GM19397 (cell line): ENCODE measurements around the gene GDNF.
"Not testable (repeated sequence)": the region's sequence is repeated elsewhere in the genome, so short reads cannot be mapped to it uniquely, and the experiment has no call there.

Experiments used
- ATAC-seq: cut with Tn5 transposase; IDR thresholded peaks from one replicate; pipeline ENCODE4 v1.9.1; 2021; ENCODE audit warnings: mild to moderate bottlenecking, moderate library complexity; ENCODE audit not compliant: unreplicated experiment

The GDNF gene

DNA sequence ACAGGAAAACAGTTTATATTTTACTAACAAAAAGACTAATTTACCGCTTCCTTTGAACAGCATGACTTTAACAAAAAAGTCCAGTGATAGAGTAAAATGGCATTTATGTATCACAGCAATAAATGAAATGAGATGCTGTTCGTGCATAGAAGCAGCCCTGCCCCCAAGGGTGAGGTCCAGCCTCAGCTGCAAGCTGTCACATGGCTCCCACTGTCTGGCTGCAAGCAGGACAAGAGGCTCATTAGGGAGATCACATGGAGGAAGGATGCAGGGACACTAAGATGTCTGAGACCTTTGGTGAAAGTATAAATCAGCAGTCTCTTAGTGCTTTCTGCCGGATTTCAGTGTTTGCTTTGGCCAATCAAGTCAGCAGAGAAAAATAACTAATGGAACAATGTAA, 23.0 kb downstream of the GDNF start:
- no peak for ATAC-seq

DNA sequence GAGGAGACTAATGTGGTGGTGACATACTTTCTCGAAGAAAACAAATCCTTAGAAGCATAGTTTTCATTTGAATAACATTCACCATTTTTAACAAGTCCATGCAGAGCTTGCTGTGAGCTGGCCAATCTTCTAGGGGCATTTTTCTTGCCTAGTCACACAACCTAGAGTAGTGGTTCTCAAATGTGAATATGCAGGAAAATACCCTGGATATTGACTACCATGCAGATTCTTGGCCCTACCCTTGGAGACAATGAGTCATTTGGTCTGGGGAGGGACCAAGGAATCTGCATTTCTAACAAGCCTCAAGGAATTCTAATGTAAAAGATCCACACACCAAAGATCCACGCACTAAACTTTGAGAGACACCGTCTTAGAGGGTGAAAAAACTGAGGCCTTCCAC, 23.5 kb downstream of the GDNF start:
- ATAC-seq = no peak

DNA sequence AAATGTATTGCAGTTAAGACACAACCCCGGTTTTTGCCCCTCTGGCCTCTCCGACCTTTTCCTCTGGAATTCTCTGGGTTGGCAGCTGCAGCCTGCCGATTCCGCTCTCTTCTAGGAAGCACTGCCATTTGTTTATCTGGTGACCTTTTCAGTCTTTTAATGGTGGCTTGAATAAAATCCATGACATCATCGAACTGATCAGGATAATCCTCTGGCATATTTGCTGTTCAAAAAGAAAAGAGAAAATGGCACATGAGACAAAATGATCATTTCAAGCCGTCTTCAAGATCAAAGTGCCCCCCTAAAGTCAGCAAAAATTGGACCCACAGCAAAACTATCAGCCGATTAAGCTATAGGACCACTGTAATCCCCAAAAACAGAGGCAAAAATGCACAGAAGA, 23.9 kb downstream of the GDNF start:
- no peak for ATAC-seq

DNA sequence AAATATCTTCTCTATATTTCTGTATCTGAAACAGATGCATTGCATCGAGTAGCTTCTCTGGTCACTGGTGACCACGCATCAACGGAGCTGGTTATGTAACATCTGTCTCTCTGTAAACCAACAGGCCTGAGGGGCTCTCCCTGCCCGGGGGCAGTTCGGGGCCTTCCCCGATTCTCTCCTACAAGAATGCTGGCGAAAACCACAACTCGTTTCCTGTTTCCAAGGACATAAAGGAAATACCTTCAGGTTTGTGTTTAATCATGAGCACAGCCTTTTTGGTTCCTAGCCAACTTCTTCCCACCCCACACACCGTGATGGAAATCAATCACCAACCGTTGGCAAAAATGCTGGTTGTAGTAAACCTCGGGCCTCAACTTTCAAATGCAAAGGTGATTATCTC, 25.1 kb downstream of the GDNF start:
- ATAC-seq = no peak

DNA sequence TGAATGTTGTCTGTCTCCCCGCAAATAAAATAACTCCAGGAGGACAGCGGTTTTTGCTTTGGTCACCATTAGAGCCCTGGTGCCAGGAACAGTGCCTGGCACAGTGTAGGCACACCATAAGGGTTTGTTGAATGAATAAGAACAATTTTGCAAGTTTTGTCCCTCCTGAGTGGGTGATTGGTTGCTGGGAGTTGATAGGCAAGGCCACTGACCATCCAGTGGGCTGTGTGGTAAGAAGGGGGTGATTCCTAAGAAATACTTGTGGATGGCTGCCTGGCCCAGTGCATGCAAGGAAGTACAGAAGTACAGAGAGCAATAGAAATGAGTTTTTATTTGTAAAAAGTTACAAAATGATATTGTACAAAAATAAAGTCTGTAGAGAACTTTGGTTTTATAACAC, 27.5 kb downstream of the GDNF start:
- no peak for ATAC-seq

DNA sequence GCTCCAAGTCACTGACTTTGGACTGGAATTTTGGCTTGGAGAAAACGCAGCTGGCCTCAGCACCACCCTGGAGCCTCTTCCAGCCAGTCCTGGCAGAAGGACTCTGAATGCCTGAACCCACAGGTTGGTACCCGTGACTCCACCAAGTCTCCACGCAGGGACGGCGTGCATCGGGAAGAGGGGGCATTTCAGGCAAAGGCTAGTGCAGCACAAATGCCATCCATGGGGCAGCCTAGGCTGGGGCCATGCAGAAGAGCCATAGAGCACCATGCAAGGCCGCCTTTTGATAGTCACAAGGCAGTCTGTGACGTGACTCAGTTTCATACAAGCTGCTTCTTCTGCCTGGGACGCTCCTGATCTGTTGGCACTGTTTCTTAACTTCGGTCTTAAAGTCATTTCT, 28.0 kb downstream of the GDNF start:
- no peak for ATAC-seq

DNA sequence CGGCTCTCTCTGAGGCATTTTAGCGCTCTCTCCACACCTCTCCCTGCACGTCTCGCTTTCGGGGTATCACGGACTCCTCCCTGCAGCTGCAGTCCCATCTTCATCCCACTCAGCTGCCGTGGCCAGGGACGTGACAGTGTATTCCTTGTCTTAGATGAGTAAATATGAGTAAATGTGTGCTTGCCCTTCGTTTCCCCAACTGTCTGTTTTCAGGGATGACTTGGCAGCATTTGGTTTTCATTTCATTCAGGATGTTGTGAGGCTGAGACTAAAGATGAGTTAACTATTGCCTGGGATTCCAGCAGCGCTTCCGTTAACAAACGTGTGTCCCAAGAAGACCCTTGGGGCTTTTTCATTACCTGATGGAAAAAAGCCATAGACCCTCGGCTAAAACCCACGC, 29.5 kb downstream of the GDNF start:
- no peak for ATAC-seq

DNA sequence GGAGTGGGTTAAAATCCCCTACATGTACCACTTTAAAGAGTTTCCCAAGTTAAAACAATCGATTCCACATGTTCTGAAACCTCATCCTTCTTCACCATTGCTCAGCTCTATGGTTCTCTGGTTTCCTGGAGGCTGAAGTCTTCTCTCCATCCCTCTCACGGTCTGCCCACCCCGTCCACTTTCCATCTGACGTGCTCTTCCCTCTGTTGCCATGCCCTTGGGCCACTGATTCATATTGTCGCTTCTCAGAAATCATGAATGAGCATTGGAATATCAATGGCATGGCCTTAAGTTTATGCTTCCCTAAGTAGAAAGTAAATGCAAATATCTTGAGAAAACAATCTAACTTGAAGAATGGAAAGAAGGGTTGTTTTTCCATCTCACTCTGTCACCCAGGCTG, 30.9 kb downstream of the GDNF start:
- no peak for ATAC-seq

DNA sequence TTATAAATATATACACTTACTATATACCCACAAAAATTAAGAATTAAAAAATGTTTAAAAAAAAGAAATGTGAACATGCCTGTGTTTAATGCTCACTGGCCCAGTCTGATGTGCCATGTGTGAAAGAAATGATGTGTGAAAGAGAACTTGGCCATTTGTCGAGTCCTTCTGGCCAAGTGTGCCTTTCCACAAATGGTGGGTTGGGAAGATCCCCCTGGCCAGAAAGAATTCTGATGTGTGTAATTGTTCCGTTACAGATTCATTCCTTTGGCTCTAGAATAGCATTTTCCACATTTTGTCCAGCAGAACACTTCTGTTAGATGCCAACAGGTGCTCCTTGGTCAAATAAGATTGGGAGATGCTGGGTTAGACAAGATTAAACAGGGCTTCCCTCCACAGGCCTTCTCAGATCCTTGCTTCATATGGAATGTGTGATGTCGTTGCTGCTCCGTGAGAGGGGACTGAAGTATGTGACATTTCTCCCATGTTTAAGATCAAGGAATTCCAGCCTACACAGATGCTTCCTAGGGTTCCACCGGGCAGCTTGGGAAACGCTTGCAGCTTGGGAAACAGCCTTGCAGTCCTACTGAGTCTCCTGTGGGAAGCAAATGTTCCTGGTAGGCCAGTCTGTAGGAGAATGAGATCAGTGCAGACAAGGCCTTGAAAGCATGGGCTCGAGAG, 32.1 kb downstream of the GDNF start:
- no peak for ATAC-seq

DNA sequence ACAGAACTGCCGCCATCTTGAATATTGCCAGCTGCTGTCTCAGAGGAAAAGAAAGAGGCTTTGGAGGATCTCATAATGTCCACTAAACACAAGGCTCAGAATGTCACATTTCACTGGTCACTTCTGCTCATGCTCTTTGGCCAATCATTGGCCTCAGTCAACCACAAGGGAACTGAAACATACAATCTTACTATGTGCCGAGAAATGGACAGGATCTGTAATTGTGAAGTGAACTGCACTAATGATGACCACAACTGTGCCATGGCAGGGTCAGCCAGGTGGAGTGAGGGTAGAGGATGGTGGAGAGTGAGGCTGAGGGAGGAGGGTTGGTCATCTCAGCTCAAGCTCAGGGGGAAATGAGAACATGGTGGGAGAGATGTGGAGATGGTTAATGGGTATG, 32.8 kb downstream of the GDNF start:
- no peak for ATAC-seq

DNA sequence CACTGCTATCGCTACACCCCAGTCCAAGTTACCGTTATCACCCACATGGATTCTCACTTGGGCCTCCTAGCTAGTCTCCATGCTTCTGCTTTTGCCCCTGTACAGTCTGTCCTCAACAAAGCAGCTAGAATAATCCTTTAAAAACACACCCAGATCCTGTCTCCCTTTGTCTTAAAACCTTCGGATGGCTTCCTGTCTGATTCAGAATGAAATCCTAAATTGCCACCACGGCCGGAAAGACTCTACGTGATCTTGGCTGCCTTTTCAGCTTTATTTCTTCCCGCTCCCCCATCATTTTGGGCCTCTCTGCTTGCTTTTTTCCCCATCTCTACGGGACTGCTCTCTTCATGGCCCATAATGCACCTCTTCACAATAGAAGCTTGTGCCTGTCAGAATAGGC, 33.4 kb downstream of the GDNF start:
- ATAC-seq = no peak

DNA sequence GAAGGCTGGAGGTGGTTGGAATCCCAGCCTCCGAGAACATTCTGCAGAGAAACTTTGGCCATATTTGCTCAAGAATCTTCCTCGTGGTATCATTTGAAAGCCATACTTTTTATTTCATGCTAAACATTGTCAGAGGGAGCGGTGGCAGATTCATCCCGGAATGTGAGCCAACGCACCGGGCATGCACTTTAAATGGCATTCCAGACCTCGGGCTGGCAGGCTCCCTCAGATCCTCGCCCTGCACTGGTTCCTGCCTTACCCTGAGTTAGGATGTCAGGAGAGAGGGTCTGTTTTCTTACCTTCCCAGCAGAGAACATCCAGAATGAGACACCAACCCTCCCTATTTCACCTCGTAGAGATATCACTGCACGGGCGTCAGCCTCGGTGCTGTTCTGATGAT, 33.8 kb downstream of the GDNF start:
- ATAC-seq = no peak

DNA sequence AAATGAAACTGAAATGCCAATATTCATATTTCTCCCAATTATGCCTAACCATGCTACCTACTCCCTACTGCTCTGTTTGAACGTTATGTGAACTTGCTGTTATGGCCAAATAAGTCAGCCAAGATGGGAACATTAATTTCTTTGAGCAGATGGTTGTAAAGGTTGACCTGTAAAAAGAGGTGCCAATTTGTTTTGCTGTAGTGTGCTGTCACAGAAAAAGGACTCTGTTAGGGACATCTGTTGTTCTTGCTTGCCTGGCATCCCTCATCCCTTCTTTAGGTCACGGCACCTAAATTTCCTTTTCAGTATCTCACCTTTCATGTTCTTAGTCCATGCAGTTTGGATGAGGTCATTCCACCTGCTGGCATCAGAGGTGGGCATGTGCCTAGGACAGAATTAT, 35.4 kb downstream of the GDNF start:
- ATAC-seq = no peak

DNA sequence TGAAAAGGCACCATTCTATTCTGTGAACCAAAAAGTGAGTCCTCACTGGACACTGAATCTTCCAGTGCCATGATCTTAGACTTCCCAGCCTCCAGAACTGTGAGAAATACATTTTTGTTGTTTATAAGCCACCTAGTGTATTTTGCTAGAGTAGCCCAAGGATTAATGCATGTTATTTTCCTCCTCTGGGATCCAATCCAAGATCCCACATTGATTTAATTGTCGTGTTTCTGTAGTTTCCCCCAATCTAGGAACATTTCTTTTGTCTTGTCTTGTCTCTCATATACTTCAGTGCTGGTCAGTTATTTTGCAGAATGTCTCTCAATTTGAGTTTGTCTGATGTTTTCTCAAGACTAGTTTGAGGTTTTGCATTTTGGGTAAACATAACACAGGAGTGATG, 36.4 kb downstream of the GDNF start:
- ATAC-seq = no peak

DNA sequence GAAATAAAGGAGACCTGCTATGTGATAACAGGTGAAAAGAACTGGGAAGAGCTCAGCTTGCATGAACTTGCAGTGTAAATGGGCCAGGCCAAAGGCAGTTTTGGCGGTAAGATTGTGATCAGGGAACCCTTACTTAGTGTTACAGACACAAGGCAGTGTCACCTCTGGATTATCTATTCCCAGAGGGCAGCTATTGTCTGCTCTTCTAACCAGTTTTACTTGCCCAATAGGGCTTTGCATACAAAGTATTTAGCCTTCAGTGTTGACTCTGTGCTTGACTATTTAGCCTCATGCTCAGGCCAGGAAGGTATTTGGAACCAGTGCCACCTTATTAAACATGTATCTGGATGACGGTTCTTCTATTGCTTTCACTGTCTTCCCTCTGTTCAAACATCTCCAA, 38.3 kb downstream of the GDNF start:
- ATAC-seq = no peak

DNA sequence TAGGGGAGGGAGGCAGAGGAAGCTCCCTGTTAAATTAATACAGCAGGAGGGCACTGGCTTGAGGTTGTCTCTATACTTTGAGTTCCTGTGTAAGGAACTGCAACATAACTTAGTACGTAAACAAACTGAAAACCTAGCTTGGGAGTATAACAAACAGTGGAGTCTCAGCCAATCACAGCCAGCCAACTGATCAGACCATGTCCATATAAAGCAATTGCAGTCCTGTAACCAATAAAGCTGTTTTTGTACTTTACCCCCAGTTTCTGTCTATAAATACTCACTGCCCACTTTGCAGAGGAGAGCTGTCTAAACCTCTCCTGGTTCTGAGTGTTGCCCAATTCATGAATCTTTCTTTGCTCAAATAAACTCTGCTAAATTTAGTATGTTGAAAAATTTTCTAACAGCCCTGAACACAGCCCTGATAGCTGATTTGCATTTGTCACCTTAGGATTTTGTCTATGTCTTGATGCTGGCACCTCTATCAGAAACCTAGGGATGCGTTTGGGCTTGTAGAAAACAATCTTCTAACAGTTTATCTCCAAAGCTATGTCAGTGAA, 39.9 kb downstream of the GDNF start:
- ATAC-seq = no peak

DNA sequence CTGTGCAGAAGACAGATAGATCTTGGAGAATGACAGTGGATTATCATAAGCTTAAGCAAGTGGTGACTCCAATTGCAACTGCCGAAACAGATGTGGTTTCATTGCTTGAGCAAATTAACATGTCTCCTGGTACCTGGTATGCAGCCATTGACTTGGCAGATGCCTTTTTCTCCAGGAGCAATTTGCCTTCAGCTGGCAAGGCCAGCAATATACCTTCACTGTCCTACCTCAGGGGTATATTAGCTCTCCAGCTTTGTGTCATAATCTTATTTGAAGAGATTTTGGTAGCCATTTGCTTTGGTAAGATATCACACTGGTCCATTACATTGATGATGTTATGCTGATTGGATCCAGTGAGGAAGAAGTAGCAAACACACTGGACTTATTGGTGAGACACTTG, 43.4 kb downstream of the GDNF start:
- not testable (repeated sequence) for ATAC-seq

DNA sequence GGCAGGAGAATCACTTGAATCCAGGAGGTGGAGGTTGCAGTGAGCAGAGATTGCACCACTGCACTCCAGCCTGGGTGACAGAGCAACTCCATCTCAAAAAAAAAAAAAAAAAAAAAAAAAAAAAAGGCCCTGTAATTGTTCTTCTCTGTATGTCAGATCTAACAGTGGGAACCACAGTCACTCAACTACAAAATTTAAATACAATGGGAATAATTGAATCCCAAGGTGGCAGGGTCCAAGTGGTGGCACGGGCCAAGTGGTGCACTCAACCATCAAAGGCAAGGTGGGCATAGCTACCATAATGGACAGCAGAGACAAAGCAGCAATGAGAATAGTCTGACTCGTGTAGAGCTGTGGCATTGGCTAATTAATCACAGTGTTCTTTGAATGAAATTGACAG, 44.5 kb downstream of the GDNF start:
- ATAC-seq = not testable (repeated sequence)

DNA sequence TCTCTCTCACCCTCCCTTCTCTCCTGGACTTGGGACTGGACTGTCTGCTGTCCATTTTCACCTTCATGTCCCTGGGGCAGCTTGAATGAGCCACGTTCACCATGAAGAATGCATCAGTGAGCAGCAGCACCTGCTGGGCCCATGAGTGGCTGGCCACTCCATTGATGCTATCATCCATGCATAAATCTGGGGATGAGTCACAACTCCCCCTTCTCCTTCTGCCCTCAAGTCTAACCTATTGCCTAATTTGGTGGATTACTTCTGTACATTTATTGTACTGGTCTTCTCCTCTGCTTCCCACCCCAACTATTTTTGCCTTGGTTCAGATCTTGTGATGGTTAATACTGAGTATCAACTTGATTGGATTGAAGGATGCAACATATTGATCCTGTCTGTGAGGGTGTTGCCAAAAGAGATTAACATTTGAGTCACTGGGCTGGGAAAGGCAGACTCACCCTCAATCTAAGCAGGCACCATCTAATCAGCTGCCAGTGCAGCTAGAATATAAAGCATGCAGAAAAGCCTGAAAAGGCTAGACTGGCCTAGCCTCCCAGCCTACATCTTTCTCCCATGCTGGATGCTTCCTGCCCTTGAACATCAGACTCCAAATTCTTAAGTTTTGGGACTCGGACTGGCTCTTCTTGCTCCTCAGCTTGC, 46.7 kb downstream of the GDNF start:
- ATAC-seq = no peak

DNA sequence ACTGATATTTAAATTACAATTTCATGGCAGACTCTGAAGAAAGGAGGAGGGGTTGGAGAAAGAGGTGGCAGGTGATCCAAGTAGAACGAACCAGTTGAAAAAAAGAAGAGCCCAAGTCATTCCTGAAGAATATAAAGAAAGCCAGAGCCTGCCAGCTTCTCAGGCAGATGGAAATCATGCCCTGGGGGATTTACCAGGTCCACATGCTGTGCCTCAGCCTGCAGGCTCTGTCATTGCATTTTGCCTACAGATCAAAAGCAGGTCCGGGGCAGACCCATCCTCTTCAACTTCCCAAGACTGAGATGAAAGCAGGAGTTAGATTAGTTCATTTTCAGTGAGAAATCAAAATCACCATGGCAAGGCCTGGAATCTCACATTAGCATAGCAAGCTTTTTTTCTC, 48.5 kb downstream of the GDNF start:
- no peak for ATAC-seq

DNA sequence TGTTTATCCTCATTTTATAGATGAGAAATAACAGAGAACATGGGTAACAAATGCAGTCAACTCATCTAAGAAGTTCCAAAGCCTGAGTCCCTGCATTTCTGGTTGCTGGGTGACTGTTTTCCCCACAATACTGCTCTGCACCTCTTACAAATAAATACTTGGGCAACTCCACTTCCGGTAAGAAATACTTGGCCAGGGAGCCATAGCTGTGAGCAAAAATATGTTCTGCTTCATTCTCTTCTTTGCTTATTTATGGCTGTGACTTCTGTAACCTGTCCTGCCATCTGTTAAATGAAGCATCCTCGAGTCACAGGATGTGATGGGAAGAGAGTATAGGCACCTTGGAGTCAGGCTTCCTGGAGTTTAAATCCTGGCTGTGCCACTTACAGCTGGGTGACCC, 49.9 kb downstream of the GDNF start:
- ATAC-seq = no peak

DNA sequence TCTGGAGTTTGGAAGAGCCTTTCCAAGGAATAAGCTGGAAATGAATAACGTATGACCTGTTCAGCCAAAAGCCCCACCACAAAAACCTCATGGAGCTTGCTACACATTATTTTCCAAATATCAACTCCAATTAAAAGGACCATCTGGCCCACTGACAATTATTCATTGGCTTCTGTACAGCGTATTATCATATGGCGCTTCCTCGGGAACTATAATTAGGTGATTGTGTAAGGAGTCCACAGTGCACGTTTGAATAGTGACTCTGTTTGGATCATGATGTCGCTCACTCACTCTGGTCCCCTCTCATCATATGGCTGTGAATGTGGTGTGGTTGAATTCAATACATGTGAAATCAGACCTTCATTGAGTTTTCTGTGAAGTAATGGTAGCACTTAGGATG, 52.1 kb downstream of the GDNF start:
- ATAC-seq = no peak
